Ammon's horn (tissue), 1 donor: ENCODE data around the gene HEG1.
"Not testable (repeated sequence)": the region's sequence is repeated elsewhere in the genome, so short reads cannot be mapped to it uniquely, and the experiment has no call there.

Experiments used
- DNase-seq: peaks from one replicate; pipeline ENCODE4 v3.0.0-alpha.2; 2016; ENCODE audit warnings: low spot score

Gene HEG1

GRCh38 chr3:125055913-125056745, at the start of gene HEG1:
Gene HEG1, minus strand, starts transcription at chr3:125055997. Its CDS starts 107 bp downstream, at chr3:125055890.
- DNase-seq = peak; percentile 77

- DNase-seq = no peak
Measured at GRCh38 chr3:125105116-125105515, 49.3 kb upstream of the HEG1 start.

GRCh38 chr3:125104639-125105038, 48.8 kb upstream of the HEG1 start:
- DNase-seq = no peak

- no peak for DNase-seq
Measured at GRCh38 chr3:125103406-125103805, 47.6 kb upstream of the HEG1 start.

- DNase-seq = no peak
Measured at GRCh38 chr3:125102470-125102869, 46.7 kb upstream of the HEG1 start.

- no peak for DNase-seq
Measured at GRCh38 chr3:125098611-125099291, 43.0 kb upstream of the HEG1 start.

- DNase-seq = no peak
Measured at GRCh38 chr3:125090649-125091048, 34.9 kb upstream of the HEG1 start.

- DNase-seq = no peak
Measured at GRCh38 chr3:125087768-125088391, 32.1 kb upstream of the HEG1 start.

- no peak for DNase-seq
Measured at GRCh38 chr3:125085166-125085565, 29.4 kb upstream of the HEG1 start.

GRCh38 chr3:125083776-125084175, 28.0 kb upstream of the HEG1 start:
- no peak for DNase-seq

- not testable (repeated sequence) for DNase-seq
Measured at GRCh38 chr3:125082339-125082738, 26.5 kb upstream of the HEG1 start.

- DNase-seq = no peak
Measured at GRCh38 chr3:125080077-125080476, 24.3 kb upstream of the HEG1 start.

- no peak for DNase-seq
Measured at GRCh38 chr3:125079675-125080045, 23.9 kb upstream of the HEG1 start.

- DNase-seq = no peak
Measured at GRCh38 chr3:125078951-125079674, 23.3 kb upstream of the HEG1 start.

GRCh38 chr3:125077864-125078263, 22.1 kb upstream of the HEG1 start:
- DNase-seq = no peak

GRCh38 chr3:125076464-125076863, 20.7 kb upstream of the HEG1 start:
- no peak for DNase-seq

GRCh38 chr3:125075738-125076137, 19.9 kb upstream of the HEG1 start:
- no peak for DNase-seq

GRCh38 chr3:125073390-125073905, 17.7 kb upstream of the HEG1 start:
- DNase-seq = no peak

- no peak for DNase-seq
Measured at GRCh38 chr3:125072749-125073389, 17.1 kb upstream of the HEG1 start.

- no peak for DNase-seq
Measured at GRCh38 chr3:125072301-125072700, 16.5 kb upstream of the HEG1 start.

- no peak for DNase-seq
Measured at GRCh38 chr3:125069968-125070745, 14.4 kb upstream of the HEG1 start.
